GM12878 (cell line): ENCODE measurements around the gene PGF. TPM values are rescaled to one million over a fixed set of nuclear protein-coding genes. Genes with fewer than 3 reads are reported as not detected.

ENCODE experiments used
- ATAC-seq: fragments of 200-7000 bp; cut with Tn5 transposase; 3 replicates; pipeline ENCODE4 v1.9.1; 2020; ENCODE audit warnings: mild to moderate bottlenecking, moderate library complexity
- BruUV-seq: library from RNA; stranded (reverse); fragments of 400-500 nt; replicated peaks from 2 replicates; lab custom pipeline; 2021; lab: Mats Ljungman, UMichigan
- CTCF ChIA-PET: fragments of 300-600 bp; sonication (Branson Sonifier 250); formaldehyde crosslinking; extraction: SDS; loops from one replicate; lab custom pipeline; 2021; ENCODE audit warnings: inconsistent platforms; lab: Yijun Ruan, JAX
- POLR2A ChIA-PET: fragments of 350-600 bp; formaldehyde crosslinking; extraction: SDS; loops from one replicate; lab custom pipeline; 2021; ENCODE audit warnings: inconsistent platforms; lab: Charles Lee
- RAD21 ChIA-PET: fragments of 300-600 bp; sonication (Branson Sonifier 250); formaldehyde crosslinking; loops from one replicate; lab custom pipeline; 2023; ENCODE audit warnings: antibody characterized with exemption; ENCODE audit not compliant: unreplicated experiment; lab: Charles Lee
- SMC1A ChIA-PET: fragments of 300-600 bp; sonication (Branson Sonifier 250); formaldehyde crosslinking; loops from one replicate; lab custom pipeline; 2023; ENCODE audit not compliant: unreplicated experiment, uncharacterized antibody; lab: Charles Lee
- DNase-seq: peaks from one replicate; pipeline ENCODE4 v3.0.0-alpha.2; 2011; ENCODE audit warnings: low read depth, low spot score
- FAIRE-seq: peaks from 3 replicates; lab custom pipeline; 2011; peaks lifted over from hg19 to GRCh38; lab: Jason Lieb, UNC
- H2AFZ ChIP-seq: 2 replicates; pipeline ENCODE4 v1.6.0; 2011; ENCODE audit warnings: low read depth, low read length, control low read depth; ENCODE audit not compliant: control insufficient read depth
- H3K27ac ChIP-seq: 2 replicates; pipeline ENCODE4 v1.5.1; 2011; ENCODE audit warnings: control low read depth; ENCODE audit not compliant: control insufficient read depth, insufficient read depth
- H3K27me3 ChIP-seq, 2 experiments: replicated peaks in 1 of 2; 2 replicates each; pipeline versions ENCODE4 v1.6.0 to v1.6.1; 2011; ENCODE audit warnings: low read length in 1 of 2; ENCODE audit not compliant: control insufficient read depth in 2 of 2, insufficient read depth in 2 of 2
- H3K36me3 ChIP-seq, 2 experiments: 2 replicates each; pipeline ENCODE4 v1.5.1; 2011; ENCODE audit warnings: low read length in 1 of 2; ENCODE audit not compliant: control insufficient read depth in 2 of 2, insufficient read depth in 2 of 2
- H3K4me1 ChIP-seq: 2 replicates; pipeline ENCODE4 v1.6.1; 2011; ENCODE audit warnings: mild to moderate bottlenecking, low read length, moderate library complexity, mixed read lengths; ENCODE audit not compliant: control insufficient read depth, insufficient read depth
- H3K4me2 ChIP-seq: 2 replicates; pipeline ENCODE4 v1.6.0; 2011; ENCODE audit warnings: control low read depth; ENCODE audit not compliant: control insufficient read depth, insufficient read depth
- H3K4me3 ChIP-seq: fragments of 200-600 bp; sonication (generic); 2 replicates; pipeline ENCODE4 v1.5.1; 2016
- H3K79me2 ChIP-seq: 2 replicates; pipeline ENCODE4 v1.6.0; 2011; ENCODE audit warnings: low read length; ENCODE audit not compliant: control insufficient read depth, insufficient read depth
- H3K9ac ChIP-seq: 2 replicates; pipeline ENCODE4 v1.8.0; 2011; ENCODE audit warnings: low read length, control low read depth, mixed read lengths; ENCODE audit not compliant: control insufficient read depth, insufficient read depth
- H3K9me3 ChIP-seq: replicated peaks from 3 replicates; pipeline ENCODE4 v1.5.1; 2011; ENCODE audit warnings: mild to moderate bottlenecking, low read length; ENCODE audit not compliant: control insufficient read depth, insufficient read depth
- H4K20me1 ChIP-seq: 2 replicates; pipeline ENCODE4 v1.6.0; 2011; ENCODE audit not compliant: control insufficient read depth, insufficient read depth
- BMI1 ChIP-seq: fragments of 450-650 bp; IDR thresholded peaks from 2 replicates; pipeline ENCODE4 v1.6.1; 2016; ENCODE audit warnings: mild to moderate bottlenecking, moderate library complexity, borderline replicate concordance
- CEBPB ChIP-seq, 2 experiments: fragments of 150-350 bp in 1 of 2; IDR thresholded peaks; 2 replicates each; pipeline ENCODE4 v1.6.1; 2012 to 2014; ENCODE audit warnings: low read depth in 2 of 2, low read length in 2 of 2, borderline replicate concordance in 1 of 2, inconsistent platforms in 1 of 2
- CREB1 ChIP-seq: IDR thresholded peaks from 2 replicates; pipeline ENCODE4 v1.6.1; 2012; ENCODE audit warnings: low read depth, mild to moderate bottlenecking, inconsistent platforms
- CREM ChIP-seq: IDR thresholded peaks from 2 replicates; pipeline ENCODE4 v1.6.1; 2014; ENCODE audit warnings: antibody characterized with exemption, low read depth
- DPF2 ChIP-seq: fragments of 450-650 bp; IDR thresholded peaks from 2 replicates; pipeline ENCODE4 v1.6.1; 2017; ENCODE audit warnings: mild to moderate bottlenecking
- ELK1 ChIP-seq: IDR thresholded peaks from 2 replicates; pipeline ENCODE4 v1.6.1; 2012; ENCODE audit warnings: low read depth, low read length, improper control_type of control experiment
- FOXM1 ChIP-seq: IDR thresholded peaks from 2 replicates; pipeline ENCODE4 v1.6.1; 2012; ENCODE audit warnings: low read depth, mild to moderate bottlenecking, inconsistent platforms, low read length, moderate library complexity
- HSF1 ChIP-seq: fragments of 150-350 bp; IDR thresholded peaks from 2 replicates; pipeline ENCODE4 v1.6.1; 2014; ENCODE audit warnings: mild to moderate bottlenecking, low read depth, low read length
- IRF4 ChIP-seq: IDR thresholded peaks from 2 replicates; pipeline ENCODE4 v1.6.1; 2011; ENCODE audit warnings: low read depth, low read length
- NFIC ChIP-seq: IDR thresholded peaks from 2 replicates; pipeline ENCODE4 v1.6.1; 2012; ENCODE audit warnings: low read depth, mild to moderate bottlenecking, inconsistent platforms, low read length, moderate library complexity
- PRDM15 ChIP-seq: fragments of 450-650 bp; formaldehyde crosslinking; IDR thresholded peaks from 2 replicates; pipeline ENCODE4 v1.4.0; 2020; ENCODE audit warnings: mild to moderate bottlenecking, moderate library complexity
- RAD21 ChIP-seq: IDR thresholded peaks from 2 replicates; pipeline ENCODE4 v1.6.1; 2011; ENCODE audit warnings: mild to moderate bottlenecking, low read depth, low read length, moderate library complexity; ENCODE audit not compliant: insufficient read depth
- RFX5 ChIP-seq: IDR thresholded peaks from 2 replicates; pipeline ENCODE4 v1.6.1; 2011; ENCODE audit warnings: low read depth, low read length, improper control_type of control experiment
- RUNX3 ChIP-seq: IDR thresholded peaks from 2 replicates; pipeline ENCODE4 v1.6.1; 2012; ENCODE audit warnings: low read length, inconsistent platforms
- SMC3 ChIP-seq: IDR thresholded peaks from 2 replicates; pipeline ENCODE4 v1.6.1; 2011; ENCODE audit warnings: low read length, improper control_type of control experiment, borderline replicate concordance
- STAT3 ChIP-seq: IDR thresholded peaks from 2 replicates; pipeline ENCODE4 v1.6.1; 2011; ENCODE audit warnings: low read depth, low read length, improper control_type of control experiment
- SUZ12 ChIP-seq: fragments of 200-600 bp; sonication (generic); IDR thresholded peaks from one replicate; pipeline ENCODE4 v1.6.1; 2018; ENCODE audit warnings: antibody characterized with exemption, mild to moderate bottlenecking; ENCODE audit not compliant: unreplicated experiment
- WGBS: methylation state at CpG from one replicate; pipeline ENCODE4 v1.1.6; 2016; ENCODE audit warnings: low lambda C conversion rate; ENCODE audit not compliant: insufficient replicate concordance, insufficient coverage; ENCODE audit errors: missing lambda C conversion rate; 5-methylcytosine and 5-hydroxymethylcytosine counted together
- in situ Hi-C: fragments of 300-500 bp; cut with MboI; formaldehyde crosslinking; loops from 9 replicates; pipeline ENCODE4 v1.14.3; 2018; ENCODE audit warnings: mixed read lengths
- intact Hi-C: fragments of 100-400 bp; cut with micrococcal nuclease; formaldehyde crosslinking; loops from one replicate; pipeline ENCODE4 v1.14.2; 2022; ENCODE audit not compliant: unreplicated experiment
- polyA plus RNA-seq, 11 experiments: library from polyadenylated mRNA; depleted of rRNA in 4 of 11; unstranded in 6 of 11; stranded (reverse) in 5 of 11; fragments of >200 nt; fragmentation: Nextera tagmentation in 4 of 11; fragmentation: Illumina TruSeq in 1 of 11; extraction: Ambion mirVana in 4 of 11; extraction: Trizol in 1 of 11; gene quantifications; 1 replicate in 1 of 11; 2 replicates in 10 of 11; pipeline versions ENCODE4 v1.2.1 to v1.2.3, GENCODE V29; 2011 to 2016; ENCODE audit warnings: inconsistent platforms in 2 of 11, missing spikeins in 2 of 11, low read depth in 1 of 11
- total RNA-seq, 4 experiments: library from RNA; depleted of rRNA in 3 of 4; stranded (reverse); fragments of >200 nt in 3 of 4; fragmentation: Illumina TruSeq in 1 of 4; extraction: Trizol in 1 of 4; gene quantifications; 2 replicates each; pipeline versions ENCODE4 v1.2.1 to v1.2.3, GENCODE V29; 2013 to 2021

Gene PGF
- total and polyA plus RNA-seq, 10 of the 15 experiments (the other 5 are each of a cell fraction or from before 2014, with no cell fraction given): 0.11 to 5.5 (median 0.63) TPM

- CTCF ChIA-PET: interaction anchor here (1.6 to 4.7 kb wide), 3 partner anchors 10 to 173 kb away, joined by 4 to 24 read pairs (median 9); no protein-coding TSS in a partner anchor
- in situ Hi-C loops (no loop called here), intact Hi-C loops (no loop called here)
- TF ChIP-seq HSF1 (no peak), RFX5 (no peak), CREM (no peak), FOXM1 (no peak), RAD21 (no peak), BMI1 (no peak), DPF2 (no peak), SUZ12 (no peak), RUNX3 (no peak), NFIC (no peak), IRF4 (no peak), STAT3 (no peak), CEBPB (IDR thresholded peaks at IDR 0.05; ENCODE audit: borderline replicate concordance in 1 of 2, low read depth in 2 of 2, low read length in 2 of 2) (no peak), ELK1 (no peak), PRDM15 (CRISPR knock-in tag) (no peak), SMC3 (no peak), CREB1 (no peak)
- no peaks in the 10 kb centered on the region for H3K79me2 ChIP-seq
- RAD21 ChIA-PET: interaction anchor here (2.5 kb wide), 1 partner anchor 26 kb away, joined by 8 read pairs; no protein-coding TSS in a partner anchor
- no peaks in the 10 kb centered on the region for H3K27me3 ChIP-seq
- BruUV-seq: no TSS peak
- WGBS: 38% methylated on average over 7 of the region's 7 CpGs
- H3K36me3 ChIP-seq: no peaks in the 10 kb centered on the region
- H3K4me2 ChIP-seq: no peak overlapping the region
- H3K9ac ChIP-seq: no peak overlapping the region
- SMC1A ChIA-PET: interaction anchor here (1.4 kb wide), 1 partner anchor 24 kb away, joined by 6 read pairs; no protein-coding TSS in a partner anchor
- POLR2A ChIA-PET: no interaction called here
- H3K9me3 ChIP-seq: no peaks in the 10 kb centered on the region
- DNase-seq (no peak), FAIRE-seq (no peak), ATAC-seq (no peak)
- H3K4me3 ChIP-seq: no peak overlapping the region
- no peaks in the 10 kb centered on the region for H3K4me1 ChIP-seq
- no peak overlapping the region for H3K27ac ChIP-seq
- no peaks in the 10 kb centered on the region for H4K20me1 ChIP-seq
- H2AFZ ChIP-seq: no peak overlapping the region
Measured at GRCh38 chr14:74915826-74916225, 39.6 kb downstream of the PGF start.
